ENCODE data around the gene CERCAM.

Gene CERCAM

GRCh38 chr9:128475867-128476266, 55.2 kb downstream of the CERCAM start:
- no peaks in the 10 kb centered on the region for H3K27me3 ChIP-seq (ENCODE audit: insufficient read depth, poor library complexity, severe bottlenecking)
- no peak for TF ChIP-seq POLR2AphosphoS5 (IDR thresholded peaks at IDR 0.05; ENCODE audit: low read depth)
- no peak for TF ChIP-seq CTCF (IDR thresholded peaks at IDR 0.05; ENCODE audit: insufficient read depth, low read length)
- TF ChIP-seq, protein P1, sequence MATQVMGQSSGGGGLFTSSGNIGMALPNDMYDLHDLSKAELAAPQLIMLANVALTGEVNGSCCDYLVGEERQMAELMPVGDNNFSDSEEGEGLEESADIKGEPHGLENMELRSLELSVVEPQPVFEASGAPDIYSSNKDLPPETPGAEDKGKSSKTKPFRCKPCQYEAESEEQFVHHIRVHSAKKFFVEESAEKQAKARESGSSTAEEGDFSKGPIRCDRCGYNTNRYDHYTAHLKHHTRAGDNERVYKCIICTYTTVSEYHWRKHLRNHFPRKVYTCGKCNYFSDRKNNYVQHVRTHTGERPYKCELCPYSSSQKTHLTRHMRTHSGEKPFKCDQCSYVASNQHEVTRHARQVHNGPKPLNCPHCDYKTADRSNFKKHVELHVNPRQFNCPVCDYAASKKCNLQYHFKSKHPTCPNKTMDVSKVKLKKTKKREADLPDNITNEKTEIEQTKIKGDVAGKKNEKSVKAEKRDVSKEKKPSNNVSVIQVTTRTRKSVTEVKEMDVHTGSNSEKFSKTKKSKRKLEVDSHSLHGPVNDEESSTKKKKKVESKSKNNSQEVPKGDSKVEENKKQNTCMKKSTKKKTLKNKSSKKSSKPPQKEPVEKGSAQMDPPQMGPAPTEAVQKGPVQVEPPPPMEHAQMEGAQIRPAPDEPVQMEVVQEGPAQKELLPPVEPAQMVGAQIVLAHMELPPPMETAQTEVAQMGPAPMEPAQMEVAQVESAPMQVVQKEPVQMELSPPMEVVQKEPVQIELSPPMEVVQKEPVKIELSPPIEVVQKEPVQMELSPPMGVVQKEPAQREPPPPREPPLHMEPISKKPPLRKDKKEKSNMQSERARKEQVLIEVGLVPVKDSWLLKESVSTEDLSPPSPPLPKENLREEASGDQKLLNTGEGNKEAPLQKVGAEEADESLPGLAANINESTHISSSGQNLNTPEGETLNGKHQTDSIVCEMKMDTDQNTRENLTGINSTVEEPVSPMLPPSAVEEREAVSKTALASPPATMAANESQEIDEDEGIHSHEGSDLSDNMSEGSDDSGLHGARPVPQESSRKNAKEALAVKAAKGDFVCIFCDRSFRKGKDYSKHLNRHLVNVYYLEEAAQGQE (IDR thresholded peaks at IDR 0.05; ENCODE audit: insufficient replicate concordance, low read depth) = no peak
- TF ChIP-seq GABPA (IDR thresholded peaks at IDR 0.05; ENCODE audit: low read depth) = no peak
- no peak for TF ChIP-seq SPI1 (IDR thresholded peaks at IDR 0.05; ENCODE audit: borderline replicate concordance, low read depth)
- DNase-seq (ENCODE audit: low read depth in 1 of 2, low spot score in 1 of 2) = no peak
- H3K27ac ChIP-seq (replicated peaks) = no peak overlapping the region
- no peak overlapping the region for H3K4me3 ChIP-seq (replicated peaks; ENCODE audit: insufficient read depth, low read length)

GRCh38 chr9:128479262-128479661, 58.6 kb downstream of the CERCAM start:
- Histone ChIP-seq H3K4me3 (replicated peaks; ENCODE audit: insufficient read depth, low read length) (no peak overlapping the region), H3K27me3 (ENCODE audit: insufficient read depth, poor library complexity, severe bottlenecking) (no peaks in the 10 kb centered on the region), H3K27ac (replicated peaks) (no peak overlapping the region)
- no peak for TF ChIP-seq SPI1 (IDR thresholded peaks at IDR 0.05; ENCODE audit: borderline replicate concordance, low read depth)
- no peak for DNase-seq (ENCODE audit: low read depth in 1 of 2, low spot score in 1 of 2)

DNA sequence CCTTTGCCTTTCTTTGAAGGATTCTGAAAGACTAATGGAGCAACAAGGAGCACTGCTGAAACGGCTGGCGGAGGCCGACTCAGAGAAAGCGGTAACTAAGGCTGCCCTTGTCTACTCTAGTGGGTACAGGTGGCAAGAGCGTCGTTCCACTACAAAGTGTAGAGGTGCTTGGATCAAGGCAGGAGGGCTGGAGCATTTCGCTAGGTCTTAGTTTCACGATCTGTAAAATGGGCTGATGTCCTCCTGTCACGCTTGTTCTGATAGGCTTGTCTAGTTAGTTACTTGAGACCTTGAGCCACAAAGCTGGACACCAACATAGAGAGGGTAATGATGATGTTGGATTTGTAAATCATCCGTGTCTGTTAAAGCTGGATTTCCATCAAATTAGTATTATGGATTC, 60.9 kb downstream of the CERCAM start:
- H3K27ac ChIP-seq (replicated peaks) = no peak overlapping the region
- H3K27me3 ChIP-seq (ENCODE audit: insufficient read depth, poor library complexity, severe bottlenecking) = no peaks in the 10 kb centered on the region
- no peak for DNase-seq (ENCODE audit: low read depth in 1 of 2, low spot score in 1 of 2)
- H3K4me3 ChIP-seq (replicated peaks; ENCODE audit: insufficient read depth, low read length) = no peak overlapping the region
- TF ChIP-seq CTCF (IDR thresholded peaks at IDR 0.05; ENCODE audit: insufficient read depth, low read length) (no peak), GABPA (IDR thresholded peaks at IDR 0.05; ENCODE audit: low read depth) (no peak), SPI1 (IDR thresholded peaks at IDR 0.05; ENCODE audit: borderline replicate concordance, low read depth) (no peak)

GRCh38 chr9:128482186-128482585, 61.5 kb downstream of the CERCAM start:
- Histone ChIP-seq H3K4me3 (replicated peaks; ENCODE audit: insufficient read depth, low read length) (no peak overlapping the region), H3K27me3 (ENCODE audit: insufficient read depth, poor library complexity, severe bottlenecking) (no peaks in the 10 kb centered on the region), H3K27ac (replicated peaks) (no peak overlapping the region)
- no peak for TF ChIP-seq CTCF (IDR thresholded peaks at IDR 0.05; ENCODE audit: insufficient read depth, low read length)
- TF ChIP-seq GABPA (IDR thresholded peaks at IDR 0.05; ENCODE audit: low read depth) = no peak
- no peak for TF ChIP-seq SPI1 (IDR thresholded peaks at IDR 0.05; ENCODE audit: borderline replicate concordance, low read depth)
- TF ChIP-seq POLR2AphosphoS5 (IDR thresholded peaks at IDR 0.05; ENCODE audit: low read depth) = no peak
- TF ChIP-seq, protein P1 (IDR thresholded peaks at IDR 0.05; ENCODE audit: insufficient replicate concordance, low read depth) = no peak
- no peak for DNase-seq (ENCODE audit: low read depth in 1 of 2, low spot score in 1 of 2)

Data from HL-60 (cell line).